Neuronal stem cell (in vitro differentiated cells): Measurements from ENCODE around the gene PCYT2.

Experiments used
- DNase-seq: peaks from one replicate; pipeline ENCODE4 v3.0.0-alpha.2; 2013; ENCODE audit warnings: low spot score
- H2AFZ ChIP-seq: one replicate; pipeline ENCODE4 v1.6.1; 2013; ENCODE audit warnings: mild to moderate bottlenecking, low read length, inconsistent platforms
- H2AK5ac ChIP-seq: 2 replicates; pipeline ENCODE4 v1.6.1; 2013; ENCODE audit warnings: low read depth, mild to moderate bottlenecking, inconsistent platforms, low read length, moderate library complexity, mixed read lengths
- H2BK120ac ChIP-seq: 2 replicates; pipeline ENCODE4 v1.6.1; 2013; ENCODE audit warnings: low read depth, mild to moderate bottlenecking, inconsistent platforms, low read length, moderate library complexity, mixed read lengths
- H2BK12ac ChIP-seq: one replicate; pipeline ENCODE4 v1.6.1; 2013; ENCODE audit warnings: low read length, inconsistent platforms
- H2BK15ac ChIP-seq: 2 replicates; pipeline ENCODE4 v1.6.1; 2013; ENCODE audit warnings: mild to moderate bottlenecking, low read length, inconsistent platforms, mixed read lengths
- H2BK5ac ChIP-seq: one replicate; pipeline ENCODE4 v1.6.1; 2013; ENCODE audit warnings: inconsistent platforms, mild to moderate bottlenecking, low read length, moderate library complexity
- H3K14ac ChIP-seq: one replicate; pipeline ENCODE4 v1.6.1; 2013; ENCODE audit warnings: low read length, inconsistent platforms
- H3K18ac ChIP-seq: 2 replicates; pipeline ENCODE4 v1.6.1; 2013; ENCODE audit warnings: low read length, inconsistent platforms
- H3K23ac ChIP-seq: 2 replicates; pipeline ENCODE4 v1.6.1; 2013; ENCODE audit warnings: low read depth, mild to moderate bottlenecking, mixed read lengths, low read length, inconsistent platforms; ENCODE audit not compliant: poor library complexity
- H3K27ac ChIP-seq: replicated peaks from 3 replicates; pipeline ENCODE4 v1.5.1; 2013; ENCODE audit warnings: low read length, inconsistent platforms
- H3K27me3 ChIP-seq, 3 experiments: 2 replicates each; pipeline ENCODE4 v1.6.1; 2013; ENCODE audit warnings: low read length in 3 of 3, mild to moderate bottlenecking in 2 of 3, inconsistent platforms in 1 of 3, low read depth in 1 of 3, mixed read lengths in 1 of 3, moderate library complexity in 1 of 3; ENCODE audit not compliant: control insufficient read depth in 3 of 3, insufficient read depth in 3 of 3
- H3K36me3 ChIP-seq, 2 donors: replicated peaks in 1 of 2; 2 replicates each; pipeline ENCODE4 v1.6.1; 2013; ENCODE audit warnings: low read length in 2 of 2; ENCODE audit not compliant: control insufficient read depth in 2 of 2, insufficient read depth in 2 of 2
- H3K4ac ChIP-seq: 2 replicates; pipeline ENCODE4 v1.6.1; 2013; ENCODE audit warnings: inconsistent platforms, mild to moderate bottlenecking, low read length, moderate library complexity
- H3K4me1 ChIP-seq, 2 donors: 1 replicate in 1 of 2; 2 replicates in 1 of 2; pipeline ENCODE4 v1.6.1; 2013; ENCODE audit warnings: low read length in 2 of 2, low read depth in 1 of 2; ENCODE audit not compliant: control insufficient read depth in 2 of 2, insufficient read depth in 1 of 2
- H3K4me2 ChIP-seq: one replicate; pipeline ENCODE4 v1.6.1; 2013; ENCODE audit warnings: mild to moderate bottlenecking, low read length, inconsistent platforms; ENCODE audit not compliant: insufficient read depth, poor library complexity, severe bottlenecking
- H3K4me3 ChIP-seq, 2 donors: 2 replicates each; pipeline ENCODE4 v1.5.1; 2013; ENCODE audit warnings: low read length in 2 of 2, mild to moderate bottlenecking in 2 of 2, inconsistent platforms in 1 of 2, moderate library complexity in 1 of 2
- H3K79me1 ChIP-seq: one replicate; pipeline ENCODE4 v1.6.1; 2013; ENCODE audit warnings: low read depth, mild to moderate bottlenecking, inconsistent platforms, low read length, moderate library complexity
- H3K9ac ChIP-seq: one replicate; pipeline ENCODE4 v1.6.1; 2013; ENCODE audit warnings: mild to moderate bottlenecking, low read depth, low read length, inconsistent platforms; ENCODE audit not compliant: poor library complexity
- H3K9me3 ChIP-seq, 2 donors: replicated peaks in 1 of 2; 2 replicates each; pipeline versions ENCODE3 to v1.6.1; 2013; ENCODE audit warnings: low read length in 2 of 2, mild to moderate bottlenecking in 2 of 2, inconsistent platforms in 1 of 2, low read depth in 1 of 2, mixed read lengths in 1 of 2, moderate library complexity in 1 of 2; ENCODE audit not compliant: control insufficient read depth in 2 of 2, insufficient read depth in 1 of 2
- H4K8ac ChIP-seq: one replicate; pipeline ENCODE4 v1.6.1; 2013; ENCODE audit warnings: low read depth, mild to moderate bottlenecking, inconsistent platforms, low read length, moderate library complexity
- H4K91ac ChIP-seq: one replicate; pipeline ENCODE4 v1.6.1; 2013; ENCODE audit warnings: low read length, low read depth, mild to moderate bottlenecking, inconsistent platforms; ENCODE audit not compliant: poor library complexity
- WGBS, 2 donors: extraction: QIAGEN DNeasy Blood & Tissue Kit; methylation state at CpG; one replicate each; pipeline ENCODE4 v1.1.7; 2013; ENCODE audit warnings: missing lambda C conversion rate in 2 of 2, mixed read lengths in 1 of 2; ENCODE audit not compliant: insufficient read length in 2 of 2, insufficient replicate concordance in 1 of 2; ENCODE audit errors: extremely low coverage in 2 of 2; 5-methylcytosine and 5-hydroxymethylcytosine counted together

PCYT2 gene

GRCh38 chr17:81878294-81878693 is 32.9 kb downstream of the PCYT2 start:
- no CpG with 5 or more reads among the region's 3 CpGs for WGBS, 2 donors
- H2AK5ac ChIP-seq: no peak overlapping the region
- DNase-seq: no peak

GRCh38 chr17:81877569-81877968 is 33.6 kb downstream of the PCYT2 start:
- peaks cover 3% of the 10 kb centered on the region for H3K79me1 ChIP-seq
- no peak overlapping the region for H4K8ac ChIP-seq
- no peaks in the 10 kb centered on the region for H3K27me3 ChIP-seq

More at GRCh38 chr17:81878294-81878693, 32.9 kb downstream of the PCYT2 start:
- H3K36me3 ChIP-seq: peaks cover 6 to 57% of the 10 kb centered on the region in 2 donors
- H3K4me2 ChIP-seq: no peak overlapping the region
- H3K27ac ChIP-seq: no peak overlapping the region
- peaks cover 0 to 5% of the 10 kb centered on the region in 2 donors for H3K9me3 ChIP-seq
- H3K23ac ChIP-seq: no peak overlapping the region
- H3K4me3 ChIP-seq: no peak overlapping the region
- H3K27me3 ChIP-seq: no peaks in the 10 kb centered on the region
- H3K14ac ChIP-seq: no peak overlapping the region
- H2AFZ ChIP-seq: no peak overlapping the region
- H4K8ac ChIP-seq: no peak overlapping the region
- H3K4ac ChIP-seq: no peak overlapping the region
- H3K9ac ChIP-seq: no peak overlapping the region
- H4K91ac ChIP-seq: no peak overlapping the region
- H3K4me1 ChIP-seq: no peaks in the 10 kb centered on the region
- no peak overlapping the region for H2BK12ac ChIP-seq
- no peak overlapping the region for H2BK15ac ChIP-seq
- no peak overlapping the region for H2BK120ac ChIP-seq
- no peaks in the 10 kb centered on the region for H3K79me1 ChIP-seq
- no peak overlapping the region for H3K18ac ChIP-seq
- no peak overlapping the region for H2BK5ac ChIP-seq

DNA sequence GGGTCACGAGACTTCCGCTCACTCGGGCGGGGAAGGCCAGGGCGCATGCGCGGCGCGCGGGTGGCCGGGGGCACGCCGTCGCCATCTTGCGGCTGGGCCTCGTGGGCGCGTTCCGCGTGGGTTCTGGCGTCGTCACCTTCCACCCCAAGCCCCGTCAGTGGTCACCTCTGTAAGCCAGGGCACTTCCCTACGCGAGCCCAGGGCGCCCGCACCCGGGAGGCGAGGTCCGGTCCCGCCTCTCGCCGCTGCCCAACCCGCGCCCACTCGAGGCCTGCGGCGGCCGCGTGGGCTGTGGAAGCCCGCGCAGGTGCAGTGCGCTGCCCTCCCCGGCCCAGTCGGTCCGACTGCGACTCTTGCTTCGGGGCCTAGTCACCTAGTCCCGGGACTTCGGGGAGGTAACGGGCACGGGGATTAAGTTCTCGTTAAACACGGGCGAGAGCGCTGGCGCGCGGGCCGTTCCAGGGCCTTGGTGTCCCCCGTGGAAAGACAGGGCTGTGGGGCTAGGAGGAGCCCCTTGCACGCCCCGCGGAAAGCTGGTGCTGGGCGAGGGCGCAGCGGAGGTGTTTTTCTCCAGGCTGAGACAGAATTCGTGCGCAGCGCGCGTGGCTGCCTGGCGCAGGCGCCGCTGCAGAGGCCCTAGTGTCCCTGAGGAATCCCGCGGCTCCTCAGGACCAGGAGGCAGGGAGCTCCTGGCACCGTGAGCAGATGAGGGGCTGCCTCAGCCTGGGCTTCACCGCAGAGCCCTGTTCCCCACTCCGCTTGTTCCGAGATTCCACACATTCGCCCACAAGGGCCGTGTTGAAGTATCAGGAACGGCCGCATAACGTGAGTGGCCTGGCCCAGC is 39.6 kb downstream of the PCYT2 start:
- Histone ChIP-seq H3K27ac (peak overlapping the region; percentile 76), H2BK12ac (peak overlapping the region; percentile 30), H4K91ac (peak overlapping the region; percentile 99), H3K23ac (peak overlapping the region; percentile 99), H3K9ac (peak overlapping the region; percentile 100), H3K4me2 (peak overlapping the region; percentile 84), H3K14ac (peak overlapping the region; percentile 100), H3K79me1 (peaks cover 21% of the 10 kb centered on the region), H2BK120ac (no peak overlapping the region), H3K27me3 (no peaks in the 10 kb centered on the region), H3K18ac (peak overlapping the region; percentile 100), H3K36me3 (peaks cover 15 to 38% of the 10 kb centered on the region in 2 donors), H3K4ac (peak overlapping the region; percentile 100), H3K4me3 (peak overlapping the region; percentile 94 to 95), H4K8ac (peak overlapping the region; percentile 100), H2BK5ac (peak overlapping the region; percentile 94), H3K9me3 (peaks cover 0 to 1% of the 10 kb centered on the region in 2 donors), H2AK5ac (peak overlapping the region; percentile 100), H2AFZ (peak overlapping the region; percentile 87), H2BK15ac (peak overlapping the region; percentile 95), H3K4me1 (peaks cover 17 to 20% of the 10 kb centered on the region in 2 donors)
- DNase-seq: peak; percentile 81
- no CpG with 5 or more reads among the region's 86 CpGs for WGBS, 2 donors

More at GRCh38 chr17:81877569-81877968, 33.6 kb downstream of the PCYT2 start:
- Histone ChIP-seq H3K4ac (no peak overlapping the region), H4K91ac (no peak overlapping the region), H3K4me2 (no peak overlapping the region), H2BK120ac (no peak overlapping the region), H3K36me3 (peaks cover 6 to 53% of the 10 kb centered on the region in 2 donors), H3K9ac (no peak overlapping the region), H2BK5ac (peak overlapping the region; percentile 66), H2AK5ac (no peak overlapping the region), H3K23ac (no peak overlapping the region), H3K27ac (no peak overlapping the region), H3K9me3 (peaks cover 0 to 5% of the 10 kb centered on the region in 2 donors), H2BK15ac (no peak overlapping the region), H2BK12ac (no peak overlapping the region), H3K18ac (no peak overlapping the region), H2AFZ (no peak overlapping the region), H3K4me1 (no peaks in the 10 kb centered on the region), H3K4me3 (no peak overlapping the region), H3K14ac (no peak overlapping the region)
- DNase-seq: no peak
- WGBS, 2 donors: no CpG with 5 or more reads among the region's 5 CpGs

DNA sequence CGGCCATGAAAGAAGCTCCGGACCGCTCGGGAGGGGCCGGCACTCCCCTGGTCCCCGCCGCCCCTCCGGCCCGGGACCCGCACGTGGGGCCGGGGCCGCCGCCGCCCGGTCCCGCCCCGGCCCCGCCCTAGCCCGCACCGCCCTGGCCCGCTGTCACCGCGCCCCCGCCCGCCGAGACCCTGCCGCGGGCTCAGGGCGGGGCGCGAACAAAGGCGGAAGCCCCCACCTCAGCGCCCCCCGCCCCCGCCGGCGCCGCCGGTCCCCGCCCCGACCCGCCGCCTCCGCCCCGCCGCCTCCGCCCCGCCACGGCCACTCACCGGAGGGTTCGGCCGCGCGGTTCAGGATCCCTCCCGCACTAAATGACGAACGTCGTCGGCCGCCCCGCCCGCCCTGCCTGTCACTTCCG is 40.2 kb downstream of the PCYT2 start, which contains the start of gene ARHGDIA:
ARHGDIA (minus strand) TSS at position 357 of the 406 bp plus-strand sequence. CDS start 1,407 bp downstream, outside the sequence.
- peak within 1 kb of the TSS; percentile 94 to 95 for H3K4me3 ChIP-seq
- H3K18ac ChIP-seq: peak within 1 kb of the TSS; percentile 100
- peaks cover 17 to 20% of the 10 kb centered on the region in 2 donors for H3K4me1 ChIP-seq
- H3K9me3 ChIP-seq: peaks cover 0 to 1% of the 10 kb centered on the region in 2 donors
- peak within 1 kb of the TSS; percentile 100 for H3K9ac ChIP-seq
- peak within 1 kb of the TSS; percentile 100 for H4K8ac ChIP-seq
- peak within 1 kb of the TSS; percentile 100 for H2AK5ac ChIP-seq
- H3K27ac ChIP-seq: peak within 1 kb of the TSS; percentile 76
- peaks cover 25% of the 10 kb centered on the region for H3K79me1 ChIP-seq
- H2BK5ac ChIP-seq: peak within 1 kb of the TSS; percentile 94
- H4K91ac ChIP-seq: peak within 1 kb of the TSS; percentile 99
- H3K27me3 ChIP-seq: no peaks in the 10 kb centered on the region
- H3K36me3 ChIP-seq: peaks cover 17 to 42% of the 10 kb centered on the region in 2 donors
- H3K23ac ChIP-seq: peak within 1 kb of the TSS; percentile 99
- peak within 1 kb of the TSS; percentile 100 for H3K4ac ChIP-seq
- no peak within 1 kb of the TSS for H2BK120ac ChIP-seq
- peak within 1 kb of the TSS; percentile 30 for H2BK12ac ChIP-seq
- peak within 1 kb of the TSS; percentile 90 for H3K4me2 ChIP-seq
- WGBS, 2 donors: no CpG with 5 or more reads among the region's 64 CpGs
- no peak for DNase-seq
- H2BK15ac ChIP-seq: peak within 1 kb of the TSS; percentile 95
- H3K14ac ChIP-seq: peak within 1 kb of the TSS; percentile 100
- peak within 1 kb of the TSS; percentile 87 for H2AFZ ChIP-seq
